Measurements from ENCODE around the gene MS4A6A.

MS4A6A gene

GRCh38 chr11:60127311-60127811, 55.5 kb downstream of the MS4A6A start:
- no peak for DNase-seq

GRCh38 chr11:60125956-60126585, 56.8 kb downstream of the MS4A6A start:
- DNase-seq: no peak

- DNase-seq: no peak
These were observed 58.0 kb downstream of the MS4A6A start for GRCh38 chr11:60124802-60125432.
